GM10248 (cell line): ENCODE results near the gene AATF.

ENCODE experiments used
- CTCF ChIA-PET: fragments of 300-600 bp; sonication (Branson Sonifier 250); formaldehyde crosslinking; extraction: SDS; loops from one replicate; lab custom pipeline; 2021; ENCODE audit warnings: antibody characterized with exemption; lab: Yijun Ruan, JAX
- POLR2A ChIA-PET: fragments of 350-650 bp; sonication (Branson Sonifier 250); formaldehyde crosslinking; extraction: SDS; loops from one replicate; lab custom pipeline; 2020; ENCODE audit warnings: antibody characterized with exemption; lab: Yijun Ruan, JAX
- DNase-seq: peaks from one replicate; pipeline ENCODE4 v3.0.0; 2012; ENCODE audit errors: extremely low spot score
- CTCF ChIP-seq: IDR thresholded peaks from 2 replicates; pipeline ENCODE4 v1.5.1; 2012; ENCODE audit warnings: mild to moderate bottlenecking, low read depth; ENCODE audit errors: extremely low read depth, missing control alignments, control extremely low read depth

Gene AATF

GRCh38 chr17:36921095-36921851 lies 27.5 kb upstream of the AATF start:
- DNase-seq: no peak
- ChIA-PET POLR2A (interaction anchor here (0.7 kb wide), 1 partner anchor 46 kb away, joined by 3 read pairs; no protein-coding TSS in a partner anchor), CTCF (interaction anchor here (1.4 kb wide), 1 partner anchor 59 kb away, joined by 3 read pairs; no protein-coding TSS in a partner anchor)
- no peak for TF ChIP-seq CTCF

GRCh38 chr17:36922175-36922574 lies 26.6 kb upstream of the AATF start:
- DNase-seq: no peak
- ChIA-PET CTCF (interaction anchor here (1.4 kb wide), 1 partner anchor 58 kb away, joined by 3 read pairs; no protein-coding TSS in a partner anchor), POLR2A (no interaction called here)
- TF ChIP-seq CTCF: no peak

GRCh38 chr17:36923814-36924221 lies 24.9 kb upstream of the AATF start:
- TF ChIP-seq CTCF: no peak
- POLR2A ChIA-PET: no interaction called here
- CTCF ChIA-PET: no interaction called here
- no peak for DNase-seq

- DNase-seq: no peak
- ChIA-PET POLR2A (no interaction called here), CTCF (no interaction called here)
- TF ChIP-seq CTCF: no peak
Observed at GRCh38 chr17:36926226-36926625, 22.5 kb upstream of the AATF start.

GRCh38 chr17:36926701-36927100 lies 22.1 kb upstream of the AATF start:
- ChIA-PET POLR2A (no interaction called here), CTCF (no interaction called here)
- DNase-seq: no peak
- TF ChIP-seq CTCF: no peak

GRCh38 chr17:36928471-36929345 lies 20.0 kb upstream of the AATF start:
- TF ChIP-seq CTCF: no peak
- CTCF ChIA-PET: no interaction called here
- POLR2A ChIA-PET: no interaction called here
- DNase-seq: no peak
